CMK (cell line): ENCODE results near the gene TBC1D9.
"Not testable (repeated sequence)": the region's sequence is repeated elsewhere in the genome, so short reads cannot be mapped to it uniquely, and the experiment has no call there.

Experiments used
- DNase-seq: peaks from one replicate; pipeline ENCODE4 v3.0.0-alpha.2; 2010; ENCODE audit warnings: low read depth

The TBC1D9 gene

GRCh38 chr4:140753329-140753728, 2.9 kb downstream of the TBC1D9 start:
- no peak for DNase-seq

- DNase-seq: no peak
Measured at GRCh38 chr4:140752291-140753068, 3.7 kb downstream of the TBC1D9 start.

GRCh38 chr4:140750470-140750869, 5.7 kb downstream of the TBC1D9 start:
- DNase-seq: no peak

GRCh38 chr4:140748171-140748570, 8.0 kb downstream of the TBC1D9 start:
- no peak for DNase-seq

- DNase-seq: not testable (repeated sequence)
Measured at GRCh38 chr4:140746546-140746945, 9.6 kb downstream of the TBC1D9 start.

- no peak for DNase-seq
Measured at GRCh38 chr4:140744421-140744820, 11.8 kb downstream of the TBC1D9 start.

GRCh38 chr4:140743194-140743931, 12.8 kb downstream of the TBC1D9 start:
- no peak for DNase-seq

- no peak for DNase-seq
Measured at GRCh38 chr4:140742838-140743193, 13.4 kb downstream of the TBC1D9 start.

- no peak for DNase-seq
Measured at GRCh38 chr4:140740906-140741670, 15.1 kb downstream of the TBC1D9 start.

- no peak for DNase-seq
Measured at GRCh38 chr4:140740422-140740821, 15.8 kb downstream of the TBC1D9 start.

GRCh38 chr4:140739971-140740370, 16.2 kb downstream of the TBC1D9 start:
- no peak for DNase-seq

- DNase-seq: no peak
Measured at GRCh38 chr4:140738139-140738538, 18.0 kb downstream of the TBC1D9 start.

GRCh38 chr4:140736669-140737343, 19.4 kb downstream of the TBC1D9 start:
- no peak for DNase-seq

GRCh38 chr4:140735779-140736391, 20.3 kb downstream of the TBC1D9 start:
- DNase-seq: no peak

- DNase-seq: no peak
Measured at GRCh38 chr4:140735317-140735716, 20.9 kb downstream of the TBC1D9 start.

GRCh38 chr4:140732780-140733179, 23.4 kb downstream of the TBC1D9 start:
- no peak for DNase-seq

GRCh38 chr4:140729344-140730049, 26.7 kb downstream of the TBC1D9 start:
- no peak for DNase-seq

- DNase-seq: no peak
Measured at GRCh38 chr4:140726776-140727500, 29.2 kb downstream of the TBC1D9 start.

- no peak for DNase-seq
Measured at GRCh38 chr4:140725556-140725955, 30.6 kb downstream of the TBC1D9 start.

GRCh38 chr4:140724760-140725159, 31.4 kb downstream of the TBC1D9 start:
- no peak for DNase-seq
